Central memory CD8-positive, alpha-beta T cell (primary cell): Measurements from ENCODE around the gene LRWD1.
"Not testable (repeated sequence)": the region's sequence is repeated elsewhere in the genome, so short reads cannot be mapped to it uniquely, and the experiment has no call there.

Experiments used
- ATAC-seq: fragments of 150-1000 bp; cut with Tn5 transposase; replicated peaks from 2 replicates; pipeline ENCODE4 v1.10.0; 2022; ENCODE audit warnings: mild to moderate bottlenecking, moderate FRiP score, moderate number of reproducible peaks; ENCODE audit not compliant: poor library complexity, severe bottlenecking; ENCODE audit errors: extremely low read depth
- DNase-seq, 2 donors: peaks; one replicate each; pipeline ENCODE4 v3.0.0; 2021; ENCODE audit warnings: low spot score in 2 of 2
- H3K27ac Mint-ChIP-seq: one replicate; pipeline ENCODE4 v1.8.0; 2022; ENCODE audit warnings: low read depth, mild to moderate bottlenecking, moderate library complexity, mixed read lengths
- H3K27me3 Mint-ChIP-seq: one replicate; pipeline ENCODE4 v1.8.0; 2022; ENCODE audit warnings: mixed read lengths
- H3K36me3 Mint-ChIP-seq: one replicate; pipeline ENCODE4 v1.8.0; 2022; ENCODE audit warnings: mild to moderate bottlenecking, moderate library complexity, mixed read lengths; ENCODE audit not compliant: insufficient read depth
- H3K4me1 Mint-ChIP-seq: one replicate; pipeline ENCODE4 v1.8.0; 2022; ENCODE audit warnings: mixed read lengths
- H3K4me3 Mint-ChIP-seq: one replicate; pipeline ENCODE4 v1.8.0; 2022; ENCODE audit warnings: mild to moderate bottlenecking, moderate library complexity, mixed read lengths
- H3K9me3 Mint-ChIP-seq: one replicate; pipeline ENCODE4 v1.8.0; 2022; ENCODE audit warnings: mixed read lengths

LRWD1 gene

GRCh38 chr7:102447311-102447710 is 17.5 kb upstream of the LRWD1 start:
- no peaks in the 10 kb centered on the region for H3K27me3 Mint-ChIP-seq
- H3K27ac Mint-ChIP-seq = peak overlapping the region; percentile 62
- no peak overlapping the region for H3K4me3 Mint-ChIP-seq
- H3K36me3 Mint-ChIP-seq = peaks cover 14% of the 10 kb centered on the region
- no peaks in the 10 kb centered on the region for H3K9me3 Mint-ChIP-seq
- H3K4me1 Mint-ChIP-seq = no peaks in the 10 kb centered on the region
- ATAC-seq = no peak
- no peak for DNase-seq

- no peak overlapping the region for H3K4me3 Mint-ChIP-seq
- peaks cover 10% of the 10 kb centered on the region for H3K36me3 Mint-ChIP-seq
- no peak for DNase-seq
- H3K27ac Mint-ChIP-seq = no peak overlapping the region
- ATAC-seq = no peak
- no peaks in the 10 kb centered on the region for H3K9me3 Mint-ChIP-seq
- H3K4me1 Mint-ChIP-seq = no peaks in the 10 kb centered on the region
- H3K27me3 Mint-ChIP-seq = no peaks in the 10 kb centered on the region
Observed at GRCh38 chr7:102449136-102449535, 15.6 kb upstream of the LRWD1 start.

GRCh38 chr7:102450242-102450641 is 14.5 kb upstream of the LRWD1 start:
- Mint-ChIP-seq H3K4me1 (no peaks in the 10 kb centered on the region), H3K4me3 (no peak overlapping the region), H3K9me3 (no peaks in the 10 kb centered on the region), H3K27ac (peak overlapping the region; percentile 55), H3K36me3 (peaks cover 8% of the 10 kb centered on the region), H3K27me3 (no peaks in the 10 kb centered on the region)
- ATAC-seq (peak; percentile 73), DNase-seq (no peak)

- Mint-ChIP-seq H3K36me3 (peaks cover 9% of the 10 kb centered on the region), H3K9me3 (no peaks in the 10 kb centered on the region), H3K27ac (no peak overlapping the region), H3K4me1 (no peaks in the 10 kb centered on the region), H3K27me3 (no peaks in the 10 kb centered on the region), H3K4me3 (no peak overlapping the region)
- DNase-seq (no peak), ATAC-seq (no peak)
Observed at GRCh38 chr7:102451371-102452054, 13.3 kb upstream of the LRWD1 start.

- DNase-seq (no peak), ATAC-seq (no peak)
- peaks cover 8% of the 10 kb centered on the region for H3K36me3 Mint-ChIP-seq
- H3K27ac Mint-ChIP-seq = no peak overlapping the region
- no peak overlapping the region for H3K4me3 Mint-ChIP-seq
- H3K27me3 Mint-ChIP-seq = no peaks in the 10 kb centered on the region
- no peaks in the 10 kb centered on the region for H3K9me3 Mint-ChIP-seq
- H3K4me1 Mint-ChIP-seq = no peaks in the 10 kb centered on the region
Observed at GRCh38 chr7:102452451-102452850, 12.3 kb upstream of the LRWD1 start.

- Mint-ChIP-seq H3K9me3 (no peaks in the 10 kb centered on the region), H3K27ac (no peak overlapping the region), H3K4me1 (no peaks in the 10 kb centered on the region), H3K27me3 (no peaks in the 10 kb centered on the region), H3K36me3 (peaks cover 8% of the 10 kb centered on the region), H3K4me3 (no peak overlapping the region)
- no peak for ATAC-seq
- DNase-seq = no peak
Observed at GRCh38 chr7:102453319-102453718, 11.5 kb upstream of the LRWD1 start.

GRCh38 chr7:102454468-102454867 is 10.3 kb upstream of the LRWD1 start:
- Mint-ChIP-seq H3K4me3 (no peak overlapping the region), H3K27me3 (no peaks in the 10 kb centered on the region), H3K9me3 (no peaks in the 10 kb centered on the region), H3K4me1 (no peaks in the 10 kb centered on the region), H3K27ac (peak overlapping the region; percentile 59), H3K36me3 (peaks cover 9% of the 10 kb centered on the region)
- no peak for DNase-seq
- no peak for ATAC-seq

- not testable (repeated sequence) for DNase-seq, H3K4me3 Mint-ChIP-seq, H3K27me3 Mint-ChIP-seq, H3K9me3 Mint-ChIP-seq, ATAC-seq, H3K4me1 Mint-ChIP-seq
- H3K27ac Mint-ChIP-seq = peak overlapping the region; percentile 59
- H3K36me3 Mint-ChIP-seq = peaks cover 12% of the 10 kb centered on the region
Observed at GRCh38 chr7:102454932-102455331, 9.9 kb upstream of the LRWD1 start.

GRCh38 chr7:102455596-102455995 is 9.2 kb upstream of the LRWD1 start:
- Mint-ChIP-seq H3K36me3 (peaks cover 14% of the 10 kb centered on the region), H3K27me3 (no peaks in the 10 kb centered on the region), H3K4me3 (no peak overlapping the region), H3K4me1 (peaks cover 2% of the 10 kb centered on the region), H3K27ac (no peak overlapping the region), H3K9me3 (no peaks in the 10 kb centered on the region)
- ATAC-seq (no peak), DNase-seq (no peak)

GRCh38 chr7:102456327-102456726 is 8.5 kb upstream of the LRWD1 start:
- Mint-ChIP-seq H3K27ac (no peak overlapping the region), H3K9me3 (no peaks in the 10 kb centered on the region), H3K4me3 (no peak overlapping the region), H3K27me3 (no peaks in the 10 kb centered on the region), H3K36me3 (peaks cover 15% of the 10 kb centered on the region), H3K4me1 (peaks cover 6% of the 10 kb centered on the region)
- no peak for DNase-seq
- ATAC-seq = no peak

GRCh38 chr7:102457352-102457924 is 7.3 kb upstream of the LRWD1 start:
- H3K4me1 Mint-ChIP-seq = peaks cover 14% of the 10 kb centered on the region

GRCh38 chr7:102459221-102459844 is 5.5 kb upstream of the LRWD1 start:
- Mint-ChIP-seq H3K4me1 (peaks cover 25% of the 10 kb centered on the region), H3K27me3 (no peaks in the 10 kb centered on the region), H3K27ac (no peak overlapping the region), H3K4me3 (no peak overlapping the region), H3K36me3 (peaks cover 23% of the 10 kb centered on the region), H3K9me3 (no peaks in the 10 kb centered on the region)
- DNase-seq (no peak), ATAC-seq (no peak)

More at GRCh38 chr7:102457352-102457924, 7.3 kb upstream of the LRWD1 start:
- H3K36me3 Mint-ChIP-seq = peaks cover 17% of the 10 kb centered on the region
- no peak overlapping the region for H3K4me3 Mint-ChIP-seq
- no peak for DNase-seq
- no peak for ATAC-seq
- H3K27me3 Mint-ChIP-seq = no peaks in the 10 kb centered on the region
- H3K9me3 Mint-ChIP-seq = no peaks in the 10 kb centered on the region
- no peak overlapping the region for H3K27ac Mint-ChIP-seq

- Mint-ChIP-seq H3K4me1 (peaks cover 30% of the 10 kb centered on the region), H3K27ac (no peak overlapping the region), H3K9me3 (no peaks in the 10 kb centered on the region), H3K36me3 (peaks cover 27% of the 10 kb centered on the region), H3K4me3 (no peak overlapping the region), H3K27me3 (no peaks in the 10 kb centered on the region)
- ATAC-seq (no peak), DNase-seq (no peak)
Observed at GRCh38 chr7:102460467-102460866, 4.3 kb upstream of the LRWD1 start.
